Measurements from ENCODE around the gene FGF14.

Gene FGF14

DNA sequence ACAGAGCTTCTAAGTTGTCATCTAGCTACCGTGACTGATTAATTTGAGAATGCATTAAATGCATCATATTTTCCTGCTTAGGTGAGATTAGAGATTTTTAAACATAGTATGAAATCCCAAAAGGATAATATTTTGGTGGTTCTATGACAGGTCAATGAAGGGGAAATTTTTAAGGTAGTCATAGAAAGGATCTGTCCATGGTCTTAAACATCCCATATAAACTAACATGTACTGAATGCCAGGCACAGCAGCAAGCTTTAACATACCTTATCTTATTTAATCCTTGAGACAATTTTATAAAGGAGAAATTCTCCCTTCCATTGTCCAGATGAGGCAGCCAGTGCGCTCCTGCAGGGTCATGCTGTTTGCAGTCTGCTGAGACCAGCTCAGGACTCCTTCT lies 466.0 kb downstream of the FGF14 start:
- ATAC-seq = no peak
- no peak overlapping the region for H3K4me3 Mint-ChIP-seq
- H3K27me3 Mint-ChIP-seq = no peaks in the 10 kb centered on the region

GRCh38 chr13:101931186-101931585 lies 470.7 kb downstream of the FGF14 start:
- Mint-ChIP-seq H3K4me1 (no peaks in the 10 kb centered on the region), H3K9me3 (no peaks in the 10 kb centered on the region), H3K27ac (no peak overlapping the region), H3K4me3 (no peak overlapping the region), H3K27me3 (peaks cover 10% of the 10 kb centered on the region)
- DNase-seq = no peak
- no peak for ATAC-seq

More for the DNA sequence above, 466.0 kb downstream of the FGF14 start:
- DNase-seq = no peak
- Mint-ChIP-seq H3K9me3 (no peaks in the 10 kb centered on the region), H3K4me1 (no peaks in the 10 kb centered on the region), H3K27ac (no peak overlapping the region)

GRCh38 chr13:101930331-101930730 lies 471.5 kb downstream of the FGF14 start:
- Mint-ChIP-seq H3K9me3 (no peaks in the 10 kb centered on the region), H3K27ac (no peak overlapping the region), H3K27me3 (peaks cover 18% of the 10 kb centered on the region), H3K4me1 (no peaks in the 10 kb centered on the region), H3K4me3 (no peak overlapping the region)
- ATAC-seq (no peak), DNase-seq (no peak)

- no peak overlapping the region for H3K27ac Mint-ChIP-seq
- no peak overlapping the region for H3K4me3 Mint-ChIP-seq
- peaks cover 31% of the 10 kb centered on the region for H3K27me3 Mint-ChIP-seq
- H3K9me3 Mint-ChIP-seq = no peaks in the 10 kb centered on the region
- no peak for DNase-seq
- no peaks in the 10 kb centered on the region for H3K4me1 Mint-ChIP-seq
- no peak for ATAC-seq
Observed at GRCh38 chr13:101925731-101926130, 476.1 kb downstream of the FGF14 start.

DNA sequence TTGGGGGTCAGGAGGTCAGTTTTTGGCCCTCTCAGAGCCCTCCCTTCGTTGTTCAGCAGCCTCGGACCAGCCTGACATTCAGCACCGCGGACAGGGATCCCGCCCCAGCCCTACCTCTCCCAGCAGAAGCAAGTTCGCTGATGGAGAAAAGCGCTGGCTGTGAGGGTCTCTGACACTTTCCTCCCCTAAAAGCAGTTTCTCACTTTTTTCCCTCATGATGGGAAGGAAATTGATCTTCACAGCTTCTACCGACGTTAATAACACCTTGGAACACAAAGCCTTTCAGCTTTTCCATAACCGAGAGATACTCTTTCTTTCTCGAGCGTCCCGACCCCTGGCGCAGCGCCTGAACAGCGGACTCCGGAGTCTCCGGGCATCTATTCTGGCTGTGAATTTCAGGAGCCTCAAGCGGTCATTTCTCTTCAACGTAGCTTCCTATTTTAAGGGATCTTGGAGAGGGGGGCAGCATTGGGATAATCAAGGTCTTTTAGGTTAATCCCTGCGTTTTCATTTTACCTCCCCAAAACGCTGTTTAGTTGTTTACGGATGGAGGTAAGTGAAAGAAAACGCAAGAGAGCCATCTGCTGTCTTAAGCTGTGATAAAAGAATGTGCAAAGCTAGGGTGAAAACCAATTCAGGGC lies 482.2 kb downstream of the FGF14 start:
- Mint-ChIP-seq H3K4me3 (no peak overlapping the region), H3K4me1 (no peaks in the 10 kb centered on the region), H3K27ac (no peak overlapping the region), H3K27me3 (peaks cover 56% of the 10 kb centered on the region), H3K9me3 (no peaks in the 10 kb centered on the region)
- DNase-seq (no peak), ATAC-seq (no peak)

- no peaks in the 10 kb centered on the region for H3K4me1 Mint-ChIP-seq
- ATAC-seq = no peak
- no peak for DNase-seq
- no peak overlapping the region for H3K4me3 Mint-ChIP-seq
- H3K27me3 Mint-ChIP-seq = peaks cover 56% of the 10 kb centered on the region
- H3K9me3 Mint-ChIP-seq = no peaks in the 10 kb centered on the region
- H3K27ac Mint-ChIP-seq = no peak overlapping the region
Observed at GRCh38 chr13:101917833-101918661, 483.8 kb downstream of the FGF14 start.

- no peak for DNase-seq
- Mint-ChIP-seq H3K27me3 (peaks cover 56% of the 10 kb centered on the region), H3K4me3 (no peak overlapping the region), H3K4me1 (no peaks in the 10 kb centered on the region), H3K9me3 (no peaks in the 10 kb centered on the region), H3K27ac (peak overlapping the region in 1 of 2 donors; percentile 2)
- ATAC-seq = peak; percentile 11
Observed at GRCh38 chr13:101917475-101917810, 484.4 kb downstream of the FGF14 start.

DNA sequence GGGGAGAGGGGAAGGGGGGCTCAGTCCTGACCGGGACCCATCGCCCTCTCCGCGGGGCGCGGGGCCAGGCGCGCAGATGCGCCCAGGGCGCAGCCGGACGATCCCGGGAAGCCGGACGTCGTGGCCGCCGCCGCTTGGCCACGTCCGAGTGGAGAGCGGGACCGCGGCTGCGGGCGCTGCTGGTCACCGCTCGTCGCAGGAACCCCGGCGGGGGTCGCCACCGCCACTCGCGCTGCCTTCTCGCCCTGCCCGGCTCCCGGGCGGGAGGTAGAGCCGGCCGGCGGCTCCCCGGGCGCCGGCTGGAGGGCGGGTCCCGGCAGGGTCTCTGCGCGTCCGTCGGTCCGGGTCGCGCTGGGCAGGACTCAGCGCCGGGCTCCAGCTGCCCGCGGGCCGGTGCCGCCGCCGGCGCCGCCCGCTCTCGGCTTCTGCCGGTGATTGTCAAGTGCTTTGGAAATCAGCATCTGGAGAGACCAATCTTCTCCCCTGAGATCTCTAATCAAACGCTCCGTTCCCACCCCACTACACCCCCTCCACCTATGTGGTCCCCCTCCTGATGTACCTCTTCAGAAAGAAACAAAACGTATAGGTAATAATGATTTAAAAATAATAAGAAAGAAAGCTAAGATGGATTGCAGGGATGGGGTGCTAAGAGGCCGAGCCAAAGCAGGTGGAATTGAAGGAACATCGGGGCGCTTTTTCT lies 484.9 kb downstream of the FGF14 start:
- DNase-seq (no peak), ATAC-seq (peak; percentile 31)
- H3K9me3 Mint-ChIP-seq = no peaks in the 10 kb centered on the region
- no peak overlapping the region for H3K27ac Mint-ChIP-seq
- no peak overlapping the region for H3K4me3 Mint-ChIP-seq
- H3K4me1 Mint-ChIP-seq = no peaks in the 10 kb centered on the region
- peaks cover 52% of the 10 kb centered on the region for H3K27me3 Mint-ChIP-seq

- H3K27me3 Mint-ChIP-seq = peaks cover 45% of the 10 kb centered on the region
- ATAC-seq = peak; percentile 37
Observed at GRCh38 chr13:101916108-101916774, 485.6 kb downstream of the FGF14 start.

GRCh38 chr13:101915755-101916107 lies 486.1 kb downstream of the FGF14 start:
- DNase-seq (no peak), ATAC-seq (peak; percentile 26)
- no peaks in the 10 kb centered on the region for H3K9me3 Mint-ChIP-seq
- peaks cover 43% of the 10 kb centered on the region for H3K27me3 Mint-ChIP-seq
- H3K4me1 Mint-ChIP-seq = no peaks in the 10 kb centered on the region
- no peak overlapping the region for H3K27ac Mint-ChIP-seq
- no peak overlapping the region for H3K4me3 Mint-ChIP-seq

More at GRCh38 chr13:101916108-101916774, 485.6 kb downstream of the FGF14 start:
- no peaks in the 10 kb centered on the region for H3K4me1 Mint-ChIP-seq
- no peak overlapping the region for H3K4me3 Mint-ChIP-seq
- DNase-seq = no peak
- H3K27ac Mint-ChIP-seq = no peak overlapping the region
- H3K9me3 Mint-ChIP-seq = no peaks in the 10 kb centered on the region

DNA sequence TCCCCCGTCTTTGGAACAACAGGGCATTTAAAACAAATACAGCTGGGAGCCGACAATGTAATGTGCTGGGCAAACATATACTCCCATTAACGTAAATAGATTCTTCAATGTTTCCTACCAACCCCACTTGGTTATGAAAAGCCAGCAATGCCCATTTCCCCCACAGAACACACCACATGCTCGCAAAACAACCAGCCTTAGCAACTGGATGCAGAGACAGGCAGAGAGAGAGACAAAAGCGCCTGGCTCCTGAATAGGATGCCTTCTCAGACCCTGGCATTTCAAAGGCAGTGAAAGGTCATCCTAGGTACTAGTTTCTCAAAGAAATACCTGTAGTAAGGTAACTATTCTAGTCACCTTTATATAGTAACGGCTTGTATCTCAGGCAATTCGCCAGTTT lies 486.5 kb downstream of the FGF14 start:
- no peaks in the 10 kb centered on the region for H3K4me1 Mint-ChIP-seq
- no peaks in the 10 kb centered on the region for H3K9me3 Mint-ChIP-seq
- H3K4me3 Mint-ChIP-seq = no peak overlapping the region
- DNase-seq (no peak), ATAC-seq (no peak)
- peaks cover 43% of the 10 kb centered on the region for H3K27me3 Mint-ChIP-seq
- H3K27ac Mint-ChIP-seq = no peak overlapping the region

- DNase-seq (no peak), ATAC-seq (no peak)
- no peaks in the 10 kb centered on the region for H3K4me1 Mint-ChIP-seq
- no peak overlapping the region for H3K27ac Mint-ChIP-seq
- no peak overlapping the region for H3K4me3 Mint-ChIP-seq
- peaks cover 14% of the 10 kb centered on the region for H3K27me3 Mint-ChIP-seq
- H3K9me3 Mint-ChIP-seq = no peaks in the 10 kb centered on the region
Observed at GRCh38 chr13:101911752-101912151, 490.1 kb downstream of the FGF14 start.

DNA sequence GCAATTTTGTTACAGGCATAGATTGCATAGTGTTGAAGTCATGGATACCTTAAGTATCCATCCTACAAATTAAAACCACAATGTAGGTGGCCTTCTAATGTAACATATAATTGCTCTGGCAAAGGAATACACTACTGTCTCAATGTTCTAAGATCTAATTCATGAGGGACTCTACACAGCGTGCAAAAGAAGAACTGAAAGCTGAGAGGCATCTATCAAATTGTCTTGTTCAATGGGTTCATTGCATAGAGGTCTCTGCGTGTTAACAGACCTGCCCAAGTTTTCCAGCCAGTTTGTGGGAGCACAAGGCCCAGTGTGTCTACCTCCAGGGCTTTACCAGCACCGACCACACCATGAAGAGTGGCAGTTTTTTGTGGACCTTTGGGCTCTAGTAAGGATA lies 498.0 kb downstream of the FGF14 start:
- H3K27ac Mint-ChIP-seq = no peak overlapping the region
- no peak overlapping the region for H3K4me3 Mint-ChIP-seq
- no peaks in the 10 kb centered on the region for H3K4me1 Mint-ChIP-seq
- no peak for DNase-seq
- no peaks in the 10 kb centered on the region for H3K9me3 Mint-ChIP-seq
- no peak for ATAC-seq
- no peaks in the 10 kb centered on the region for H3K27me3 Mint-ChIP-seq

DNA sequence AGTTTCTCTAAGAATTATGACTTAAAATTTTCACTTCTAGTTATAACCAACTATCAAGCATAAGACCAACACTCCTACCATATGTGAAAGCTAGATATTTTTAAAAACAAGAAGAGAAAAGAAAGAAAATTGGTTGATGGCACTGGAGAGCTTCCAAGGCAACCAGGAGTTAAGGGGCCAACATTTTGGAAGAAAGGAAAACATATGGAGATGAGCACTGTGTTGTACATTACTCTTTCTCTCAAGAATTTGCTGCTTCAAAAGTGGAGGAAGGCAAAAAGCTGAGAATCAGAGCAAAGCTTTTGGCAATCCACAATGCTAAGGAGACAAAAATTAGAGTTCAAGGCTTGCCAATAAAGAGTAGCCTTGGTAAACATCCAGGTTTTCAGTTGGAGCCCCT lies 503.2 kb downstream of the FGF14 start:
- H3K4me1 Mint-ChIP-seq = no peaks in the 10 kb centered on the region
- no peak overlapping the region for H3K27ac Mint-ChIP-seq
- DNase-seq (no peak), ATAC-seq (no peak)
- no peak overlapping the region for H3K4me3 Mint-ChIP-seq
- H3K27me3 Mint-ChIP-seq = no peaks in the 10 kb centered on the region
- H3K9me3 Mint-ChIP-seq = no peaks in the 10 kb centered on the region

GRCh38 chr13:101896541-101896940 lies 505.3 kb downstream of the FGF14 start:
- no peaks in the 10 kb centered on the region for H3K9me3 Mint-ChIP-seq
- DNase-seq (no peak), ATAC-seq (no peak)
- H3K27me3 Mint-ChIP-seq = no peaks in the 10 kb centered on the region
- no peak overlapping the region for H3K4me3 Mint-ChIP-seq
- no peaks in the 10 kb centered on the region for H3K4me1 Mint-ChIP-seq
- peak overlapping the region in 1 of 2 donors; percentile 29 for H3K27ac Mint-ChIP-seq

GRCh38 chr13:101893021-101893420 lies 508.8 kb downstream of the FGF14 start:
- no peak overlapping the region for H3K4me3 Mint-ChIP-seq
- H3K9me3 Mint-ChIP-seq = no peaks in the 10 kb centered on the region
- DNase-seq (no peak), ATAC-seq (no peak)
- H3K27me3 Mint-ChIP-seq = no peaks in the 10 kb centered on the region
- H3K4me1 Mint-ChIP-seq = no peaks in the 10 kb centered on the region
- H3K27ac Mint-ChIP-seq = no peak overlapping the region
